Epithelial cell of proximal tubule (primary cell): ENCODE results near the gene PRDM16. TPM values are rescaled to one million over a fixed set of nuclear protein-coding genes. Genes with fewer than 3 reads are reported as not detected.

Experiments
- DNase-seq: peaks from one replicate; pipeline ENCODE4 v3.0.0-alpha.2; 2011; ENCODE audit warnings: low read depth
- H3K4me3 ChIP-seq: 2 replicates; pipeline ENCODE4 v1.5.1; 2011; ENCODE audit warnings: low read depth, mild to moderate bottlenecking, low read length
- total RNA-seq: library from RNA; depleted of rRNA; stranded (reverse); fragments of >200 nt; gene quantifications from 2 replicates; pipeline ENCODE4 v1.2.3, GENCODE V29; 2015
- TF ChIP-seq, protein P1 (sequence below): conservative IDR thresholded peaks from 2 replicates; pipeline ENCODE4 v1.5.1; 2012; ENCODE audit warnings: low read depth, mild to moderate bottlenecking, low read length

Gene PRDM16
- total RNA-seq, 1 donor from 2014 or later, result 0.06 TPM

DNA sequence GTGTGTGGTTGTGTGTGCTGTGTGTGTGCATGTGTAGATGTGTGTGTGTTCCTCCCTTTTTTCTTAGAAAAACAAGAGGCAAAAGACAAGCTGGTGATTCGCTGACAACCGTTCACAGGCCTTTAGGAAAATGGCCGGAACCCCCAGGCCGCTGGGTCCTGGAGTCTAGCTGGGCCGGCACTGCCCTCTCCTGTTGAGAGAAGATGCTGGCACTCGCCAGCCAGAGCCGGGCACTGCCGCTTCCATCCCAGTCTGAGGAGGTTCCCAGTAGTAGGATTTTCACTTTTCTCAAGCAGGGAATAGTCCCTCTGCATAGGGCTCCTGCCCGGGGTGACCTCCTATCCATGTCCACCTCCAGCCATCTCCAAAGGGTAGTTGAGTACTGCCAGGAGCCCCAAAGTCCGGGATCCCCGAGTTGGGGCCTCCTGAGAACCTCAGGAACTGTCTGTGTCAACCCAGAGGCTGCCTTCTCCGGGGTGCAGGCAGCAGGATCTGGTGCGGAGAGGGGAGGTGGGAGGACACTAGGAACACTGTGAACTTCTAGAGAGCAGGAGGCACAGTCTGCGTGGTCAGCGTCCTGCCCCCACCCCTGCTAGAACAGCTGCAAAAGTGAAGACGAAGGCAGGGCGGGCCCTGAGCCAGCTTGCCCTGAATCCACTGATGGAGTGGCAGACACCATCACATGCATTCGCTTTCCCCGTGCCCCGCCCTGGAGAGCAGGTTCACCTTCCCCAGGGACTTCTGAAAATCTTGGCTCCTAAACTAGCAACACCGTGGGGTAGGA is 341.3 kb downstream of the PRDM16 start:
- no peak overlapping the region for H3K4me3 ChIP-seq
- TF ChIP-seq, protein P1, sequence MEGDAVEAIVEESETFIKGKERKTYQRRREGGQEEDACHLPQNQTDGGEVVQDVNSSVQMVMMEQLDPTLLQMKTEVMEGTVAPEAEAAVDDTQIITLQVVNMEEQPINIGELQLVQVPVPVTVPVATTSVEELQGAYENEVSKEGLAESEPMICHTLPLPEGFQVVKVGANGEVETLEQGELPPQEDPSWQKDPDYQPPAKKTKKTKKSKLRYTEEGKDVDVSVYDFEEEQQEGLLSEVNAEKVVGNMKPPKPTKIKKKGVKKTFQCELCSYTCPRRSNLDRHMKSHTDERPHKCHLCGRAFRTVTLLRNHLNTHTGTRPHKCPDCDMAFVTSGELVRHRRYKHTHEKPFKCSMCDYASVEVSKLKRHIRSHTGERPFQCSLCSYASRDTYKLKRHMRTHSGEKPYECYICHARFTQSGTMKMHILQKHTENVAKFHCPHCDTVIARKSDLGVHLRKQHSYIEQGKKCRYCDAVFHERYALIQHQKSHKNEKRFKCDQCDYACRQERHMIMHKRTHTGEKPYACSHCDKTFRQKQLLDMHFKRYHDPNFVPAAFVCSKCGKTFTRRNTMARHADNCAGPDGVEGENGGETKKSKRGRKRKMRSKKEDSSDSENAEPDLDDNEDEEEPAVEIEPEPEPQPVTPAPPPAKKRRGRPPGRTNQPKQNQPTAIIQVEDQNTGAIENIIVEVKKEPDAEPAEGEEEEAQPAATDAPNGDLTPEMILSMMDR, result peak; percentile 80
- DNase-seq, result peak; percentile 1

DNA sequence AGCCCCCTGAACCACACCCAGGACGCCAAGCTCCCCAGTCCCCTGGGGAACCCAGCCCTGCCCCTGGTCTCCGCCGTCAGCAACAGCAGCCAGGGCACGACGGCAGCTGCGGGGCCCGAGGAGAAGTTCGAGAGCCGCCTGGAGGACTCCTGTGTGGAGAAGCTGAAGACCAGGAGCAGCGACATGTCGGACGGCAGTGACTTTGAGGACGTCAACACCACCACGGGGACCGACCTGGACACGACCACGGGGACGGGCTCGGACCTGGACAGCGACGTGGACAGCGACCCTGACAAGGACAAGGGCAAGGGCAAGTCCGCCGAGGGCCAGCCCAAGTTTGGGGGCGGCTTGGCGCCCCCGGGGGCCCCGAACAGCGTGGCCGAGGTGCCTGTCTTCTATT is 342.8 kb downstream of the PRDM16 start:
- TF ChIP-seq, protein P1, result no peak
- no peak overlapping the region for H3K4me3 ChIP-seq
- DNase-seq, result no peak

DNA sequence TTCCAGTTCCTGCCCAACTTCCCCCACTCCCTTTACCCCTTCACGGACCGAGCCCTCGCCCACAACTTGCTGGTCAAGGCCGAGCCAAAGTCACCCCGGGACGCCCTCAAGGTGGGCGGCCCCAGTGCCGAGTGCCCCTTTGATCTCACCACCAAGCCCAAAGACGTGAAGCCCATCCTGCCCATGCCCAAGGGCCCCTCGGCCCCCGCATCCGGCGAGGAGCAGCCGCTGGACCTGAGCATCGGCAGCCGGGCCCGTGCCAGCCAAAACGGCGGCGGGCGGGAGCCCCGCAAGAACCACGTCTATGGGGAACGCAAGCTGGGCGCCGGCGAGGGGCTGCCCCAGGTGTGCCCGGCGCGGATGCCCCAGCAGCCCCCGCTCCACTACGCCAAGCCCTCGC is 343.4 kb downstream of the PRDM16 start:
- TF ChIP-seq, protein P1, result no peak
- no peak for DNase-seq

DNA sequence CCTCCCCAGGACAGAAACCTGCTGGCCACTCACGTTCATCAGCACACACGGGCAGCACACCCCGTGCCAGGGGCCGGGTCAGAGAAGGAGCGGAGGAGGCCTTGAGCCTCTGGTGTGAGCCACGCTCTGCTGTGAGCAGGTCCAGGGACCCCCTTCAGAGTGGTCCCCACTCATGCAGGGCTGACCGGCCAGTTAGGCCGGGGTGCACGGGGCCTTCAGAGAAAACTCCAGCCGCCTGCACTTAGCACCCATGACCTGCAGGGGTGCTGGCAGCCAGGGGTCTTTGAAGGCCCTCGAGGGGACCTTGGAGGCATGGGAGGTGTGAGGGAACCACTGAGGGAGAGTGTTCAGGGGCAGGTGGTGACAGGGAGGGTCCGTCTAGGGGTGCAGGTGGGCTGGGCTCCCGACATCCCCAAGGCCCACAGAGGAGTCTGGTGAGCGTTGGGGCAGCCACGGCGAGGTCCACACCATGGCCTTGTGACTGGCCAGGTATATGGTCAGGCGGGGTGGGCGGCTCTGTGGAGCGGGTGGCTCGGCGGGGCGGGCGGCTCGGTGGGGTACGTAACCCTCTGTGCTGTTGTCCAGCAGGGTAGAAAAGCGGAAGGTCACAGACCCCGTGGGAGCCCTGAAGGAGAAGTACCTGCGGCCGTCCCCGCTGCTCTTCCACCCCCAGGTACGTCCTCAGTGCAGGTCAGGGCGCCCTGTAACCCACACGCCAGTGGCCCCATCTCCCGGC is 345.1 kb downstream of the PRDM16 start:
- TF ChIP-seq, protein P1, result peak; percentile 7
- no peak overlapping the region for H3K4me3 ChIP-seq
- no peak for DNase-seq

More for the DNA sequence above, 343.4 kb downstream of the PRDM16 start:
- no peak overlapping the region for H3K4me3 ChIP-seq

DNA sequence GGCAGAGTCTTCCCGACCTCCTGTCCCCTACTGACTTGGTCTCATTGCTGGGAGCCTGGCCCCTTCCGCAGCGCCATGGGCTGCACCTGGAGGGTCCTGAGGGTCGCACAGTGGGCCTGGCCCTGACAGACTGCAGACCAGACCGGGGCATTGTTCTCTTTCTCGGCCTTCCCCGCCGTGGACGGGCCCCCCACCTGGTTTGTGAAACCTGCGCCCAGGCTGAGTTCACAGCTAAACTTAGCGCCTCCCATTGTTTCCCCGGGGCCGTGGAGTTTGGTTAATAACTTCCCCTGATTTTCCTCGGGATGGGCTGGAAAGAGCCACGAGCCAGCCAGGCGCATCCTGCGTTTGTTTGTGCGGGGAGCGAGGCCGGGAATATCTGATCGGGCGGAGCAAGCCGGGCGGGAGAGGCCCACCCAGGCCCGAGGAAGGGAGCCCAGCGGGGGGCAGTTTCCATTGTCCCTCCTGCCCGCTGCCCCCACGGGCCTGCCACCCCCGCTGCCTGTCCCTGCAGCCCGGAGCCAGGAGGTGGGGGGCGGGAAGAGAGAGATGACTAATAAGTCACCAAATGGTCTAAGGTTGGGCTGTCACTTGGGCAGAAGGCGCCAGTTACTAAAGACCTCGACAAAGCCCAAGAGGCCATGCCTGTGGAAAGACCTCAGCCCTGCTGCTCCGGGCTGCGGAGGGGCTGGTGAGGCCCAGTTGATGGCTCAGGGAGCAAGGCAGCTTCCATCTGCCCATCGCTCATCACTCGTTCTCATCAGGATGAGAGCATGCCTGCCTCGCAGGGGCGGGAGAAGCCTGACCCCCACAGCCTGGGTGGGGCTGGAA is 346.5 kb downstream of the PRDM16 start:
- DNase-seq, result no peak
- TF ChIP-seq, protein P1, result no peak
- H3K4me3 ChIP-seq, result no peak overlapping the region

DNA sequence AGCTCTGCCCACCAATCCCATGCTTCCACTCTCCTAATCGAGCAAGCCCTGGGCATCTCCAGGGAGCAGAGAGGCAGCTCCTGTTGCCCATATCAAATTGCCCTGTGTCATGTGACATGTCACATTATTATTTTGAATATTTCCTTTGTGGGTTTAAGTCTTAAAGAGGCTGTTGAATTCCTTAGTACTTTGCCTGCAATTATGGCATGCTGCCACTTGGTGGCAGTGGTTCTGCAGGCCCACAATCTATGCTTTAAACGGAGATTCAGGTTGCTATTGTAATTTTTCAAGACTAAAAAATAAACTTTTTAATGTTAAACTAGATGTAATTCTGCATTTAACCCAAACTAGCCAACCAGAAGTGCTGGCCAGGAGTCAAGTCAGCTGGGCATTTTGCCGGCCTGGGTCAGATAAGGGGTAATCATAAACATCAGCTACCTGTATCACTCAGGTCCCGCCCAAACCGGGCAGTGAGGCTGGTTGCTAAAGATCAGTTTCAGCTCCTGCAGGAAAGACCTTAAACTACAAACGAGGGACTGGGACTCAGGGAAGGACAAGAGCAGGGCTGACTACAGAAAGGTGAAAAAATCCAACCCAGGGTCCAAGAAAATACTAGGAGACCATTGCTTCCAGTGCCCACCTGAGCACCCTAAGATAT is 348.2 kb downstream of the PRDM16 start:
- TF ChIP-seq, protein P1, result peak; percentile 46
- DNase-seq, result no peak
- no peak overlapping the region for H3K4me3 ChIP-seq
